Right lobe of liver (tissue), 4 donors: ENCODE results near the gene FAM47E.

Experiments used
- CTCF ChIP-seq, 4 donors: fragments of 200-600 bp in 3 of 4; fragments of 450-650 bp in 1 of 4; IDR thresholded peaks; one replicate each; pipeline versions ENCODE4 v1.5.1 to v1.8.0; 2016 to 2022; ENCODE audit warnings: antibody characterized with exemption in 4 of 4, mild to moderate bottlenecking in 2 of 4
- POLR2A ChIP-seq: fragments of 450-650 bp; IDR thresholded peaks from one replicate; pipeline ENCODE4 v1.6.1; 2017; ENCODE audit warnings: antibody characterized with exemption, mild to moderate bottlenecking
- donor health status: DM: no; HTN: no; CAD: no.
- donor health status: DM: no; HTN: no; CAD: no.
- donor health status: DM: no; HTN: yes; CAD: no.

GRCh38 chr4:76279462-76279861 lies 27.9 kb downstream of the FAM47E start:
- TF ChIP-seq POLR2A, result no peak
- TF ChIP-seq CTCF (IDR thresholded peaks at IDR 0.05), result no peak
